NCI-H128 (cell line): ENCODE results near the gene KCTD20.

Source experiments
- DNase-seq: peaks from one replicate; lab custom pipeline; 2025; ENCODE audit not compliant: unreplicated experiment; lab: John Stamatoyannopoulos, UW

KCTD20 gene

DNA sequence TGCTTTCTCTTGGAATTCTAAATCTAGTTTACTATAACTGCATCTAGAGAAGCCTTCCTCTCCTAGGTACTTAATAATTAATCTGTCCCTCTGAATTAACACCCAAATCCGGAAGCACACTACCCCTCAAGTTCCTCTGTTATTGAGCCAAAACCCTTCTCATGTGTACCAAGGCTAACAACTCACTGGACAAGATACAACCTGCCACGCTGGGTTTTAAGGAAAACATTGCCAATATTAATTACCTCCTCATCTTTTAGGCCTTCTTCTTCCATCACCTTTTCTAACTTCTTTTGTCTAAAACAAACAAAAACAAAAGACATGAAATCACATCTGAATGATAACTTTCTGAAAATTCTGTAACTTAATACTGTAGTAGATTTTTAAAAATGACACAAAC is 82.5 kb downstream of the KCTD20 start:
- no peak for DNase-seq

DNA sequence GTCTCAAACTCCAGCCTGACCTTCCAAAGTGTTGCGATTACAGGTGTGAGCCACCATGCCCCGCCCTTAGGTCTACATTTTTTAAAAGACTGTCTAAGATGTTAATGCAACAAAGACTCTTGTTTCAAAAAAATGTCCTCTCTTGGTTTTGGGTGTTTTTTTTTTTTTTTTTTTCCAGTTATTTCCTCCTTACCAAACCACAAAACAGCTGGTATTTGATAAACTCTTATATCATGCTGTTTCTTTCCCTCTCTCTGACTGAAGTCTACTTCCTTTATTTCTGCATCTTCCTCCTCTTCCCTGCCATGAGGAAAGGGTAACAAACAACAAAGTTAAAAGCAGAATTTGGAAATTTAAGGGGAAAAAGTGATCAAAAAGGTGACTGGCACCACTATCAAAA is 83.3 kb downstream of the KCTD20 start:
- DNase-seq: no peak

GRCh38 chr6:36533321-36533720 is 90.5 kb downstream of the KCTD20 start:
- no peak for DNase-seq

DNA sequence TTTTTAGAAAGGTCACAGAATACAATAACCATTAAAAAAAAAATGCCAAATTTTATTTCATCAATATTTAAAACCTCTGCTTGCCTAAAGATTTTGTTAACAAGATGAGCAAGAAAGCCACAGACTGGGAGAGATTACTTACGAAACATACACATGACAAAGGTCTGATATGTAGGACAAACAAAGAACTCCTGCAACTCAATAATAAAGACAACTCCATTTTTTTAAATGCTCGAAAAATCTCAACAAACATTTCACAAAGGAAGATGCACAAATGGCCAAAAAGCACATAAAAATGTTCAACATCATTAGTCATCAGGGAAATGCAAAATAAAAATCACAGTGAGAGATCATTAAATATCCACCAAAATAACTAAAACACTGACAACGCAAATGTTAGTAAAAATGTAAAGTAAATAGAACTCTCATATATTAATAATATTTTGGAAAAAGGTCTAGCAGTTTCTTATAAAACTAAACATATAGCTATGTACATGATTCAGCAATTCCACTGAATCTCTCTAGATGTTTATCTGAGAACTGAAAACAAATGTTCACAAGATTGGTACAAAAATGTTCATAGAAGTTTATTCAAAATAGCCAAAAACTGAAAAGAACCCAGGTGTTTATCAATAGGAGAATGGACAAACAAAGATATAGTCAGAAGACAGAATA is 94.2 kb downstream of the KCTD20 start:
- no peak for DNase-seq

GRCh38 chr6:36539814-36540568 is 97.2 kb downstream of the KCTD20 start:
- DNase-seq: no peak
